Progenitor cell of endocrine pancreas (in vitro differentiated cells): ENCODE measurements around the gene ITGB3. TPM values are rescaled to one million over a fixed set of nuclear protein-coding genes. Genes with fewer than 3 reads are reported as not detected.

ENCODE experiments used
- DNase-seq: peaks from one replicate; pipeline ENCODE4 v3.0.0; 2021; ENCODE audit warnings: low spot score; ENCODE audit not compliant: unreplicated experiment
- H3K27ac Mint-ChIP-seq: 2 replicates; pipeline ENCODE4 v1.8.0; 2021; ENCODE audit warnings: mild to moderate bottlenecking, moderate library complexity, mixed read lengths
- H3K27me3 Mint-ChIP-seq: 2 replicates; pipeline ENCODE4 v1.8.0; 2021; ENCODE audit warnings: mixed read lengths
- H3K36me3 Mint-ChIP-seq: 2 replicates; pipeline ENCODE4 v1.8.0; 2022; ENCODE audit warnings: mixed read lengths; ENCODE audit not compliant: insufficient read depth
- H3K4me1 Mint-ChIP-seq: 2 replicates; pipeline ENCODE4 v1.8.0; 2021; ENCODE audit warnings: low read depth, mixed read lengths
- H3K4me3 Mint-ChIP-seq: 2 replicates; pipeline ENCODE4 v1.8.0; 2021; ENCODE audit warnings: low read depth, mild to moderate bottlenecking, moderate library complexity, mixed read lengths
- H3K9me3 Mint-ChIP-seq: 2 replicates; pipeline ENCODE4 v1.8.0; 2021; ENCODE audit warnings: low read depth, mixed read lengths
- CTCF ChIP-seq: fragments of 200-600 bp; sonication (generic); IDR thresholded peaks from one replicate; pipeline ENCODE4 v1.5.0; 2021; ENCODE audit warnings: antibody characterized with exemption, mild to moderate bottlenecking; ENCODE audit not compliant: unreplicated experiment
- total RNA-seq: library from RNA; stranded (reverse); gene quantifications from 2 replicates; pipeline ENCODE4 v1.2.1, GENCODE V29; 2021

ITGB3 gene
- total RNA-seq, 1 donor from 2014 or later, result not detected

- peaks cover 4% of the 10 kb centered on the region for H3K4me1 Mint-ChIP-seq
- H3K9me3 Mint-ChIP-seq, result peaks cover 3% of the 10 kb centered on the region
- peak overlapping the region; percentile 76 for H3K4me3 Mint-ChIP-seq
- peaks cover 74% of the 10 kb centered on the region for H3K27me3 Mint-ChIP-seq
- no peak for TF ChIP-seq CTCF
- no peak for DNase-seq
- no peak overlapping the region for H3K27ac Mint-ChIP-seq
- no peaks in the 10 kb centered on the region for H3K36me3 Mint-ChIP-seq
These were observed 846 bp downstream of the ITGB3 start for GRCh38 chr17:47254403-47254943.

- Mint-ChIP-seq H3K27me3 (peaks cover 64% of the 10 kb centered on the region), H3K36me3 (no peaks in the 10 kb centered on the region), H3K4me3 (no peak overlapping the region), H3K27ac (no peak overlapping the region), H3K4me1 (peaks cover 3% of the 10 kb centered on the region), H3K9me3 (peaks cover 3% of the 10 kb centered on the region)
- no peak for DNase-seq
- no peak for TF ChIP-seq CTCF
These were observed 4.2 kb downstream of the ITGB3 start for GRCh38 chr17:47257651-47258339.

GRCh38 chr17:47262586-47262985, 9.0 kb downstream of the ITGB3 start:
- DNase-seq, result no peak
- Mint-ChIP-seq H3K4me3 (no peak overlapping the region), H3K27ac (no peak overlapping the region), H3K27me3 (peaks cover 25% of the 10 kb centered on the region), H3K36me3 (no peaks in the 10 kb centered on the region), H3K4me1 (no peaks in the 10 kb centered on the region), H3K9me3 (peaks cover 3% of the 10 kb centered on the region)
- no peak for TF ChIP-seq CTCF

GRCh38 chr17:47264166-47264565, 10.5 kb downstream of the ITGB3 start:
- Mint-ChIP-seq H3K9me3 (peaks cover under 1% of the 10 kb centered on the region), H3K4me1 (no peaks in the 10 kb centered on the region)
- DNase-seq, result no peak

GRCh38 chr17:47265983-47266541, 12.4 kb downstream of the ITGB3 start:
- Mint-ChIP-seq H3K27me3 (peaks cover under 1% of the 10 kb centered on the region), H3K9me3 (peaks cover 5% of the 10 kb centered on the region), H3K36me3 (peaks cover 2% of the 10 kb centered on the region), H3K27ac (no peak overlapping the region), H3K4me1 (no peaks in the 10 kb centered on the region), H3K4me3 (no peak overlapping the region)
- no peak for TF ChIP-seq CTCF
- DNase-seq, result no peak

More at GRCh38 chr17:47264166-47264565, 10.5 kb downstream of the ITGB3 start:
- H3K36me3 Mint-ChIP-seq, result no peaks in the 10 kb centered on the region
- no peak overlapping the region for H3K27ac Mint-ChIP-seq
- peaks cover 12% of the 10 kb centered on the region for H3K27me3 Mint-ChIP-seq
- no peak overlapping the region for H3K4me3 Mint-ChIP-seq
- no peak for TF ChIP-seq CTCF
